HEK293 (cell line): ENCODE data around the gene LRRC49.

ENCODE experiments used
- CTCF ChIA-PET: fragments of 350-600 bp; formaldehyde crosslinking; extraction: SDS; loops from one replicate; lab custom pipeline; 2021; ENCODE audit warnings: antibody characterized with exemption; lab: Yijun Ruan, JAX
- POLR2A ChIA-PET: fragments of 300-600 bp; formaldehyde crosslinking; extraction: SDS; loops from one replicate; lab custom pipeline; 2020; ENCODE audit warnings: antibody characterized with exemption, inconsistent platforms; lab: Yijun Ruan, JAX
- H3K27ac ChIP-seq: fragments of 200-500 bp; sonication (Bioruptor generic); 2 replicates; pipeline ENCODE4 v1.5.1; 2014; ENCODE audit warnings: low read depth, low read length, control low read depth, inconsistent platforms; ENCODE audit errors: extremely low read depth
- H3K36me3 ChIP-seq, 2 experiments: fragments of 200-500 bp in 1 of 2; sonication (Bioruptor generic) in 1 of 2; 1 replicate in 1 of 2; 2 replicates in 1 of 2; pipeline ENCODE4 v1.5.1; 2014 to 2017; ENCODE audit warnings: inconsistent platforms in 2 of 2, low read length in 2 of 2; ENCODE audit not compliant: control insufficient read depth in 2 of 2, insufficient read depth in 1 of 2
- H3K4me1 ChIP-seq: fragments of 200-500 bp; sonication (Bioruptor generic); 2 replicates; pipeline ENCODE4 v1.5.1; 2014; ENCODE audit warnings: mild to moderate bottlenecking, low read length, inconsistent platforms; ENCODE audit not compliant: control insufficient read depth, insufficient read depth
- H3K4me3 ChIP-seq: 2 replicates; pipeline ENCODE4 v1.5.1; 2011; ENCODE audit warnings: low read depth, mild to moderate bottlenecking, control low read depth, low read length, moderate library complexity
- H3K9me3 ChIP-seq: fragments of 200-500 bp; sonication (Bioruptor generic); 2 replicates; pipeline ENCODE4 v1.5.1; 2014; ENCODE audit warnings: low read depth, low read length, inconsistent platforms; ENCODE audit not compliant: control insufficient read depth, insufficient read depth
- AEBP2 ChIP-seq: fragments of 450-650 bp; formaldehyde crosslinking; IDR thresholded peaks from 2 replicates; pipeline ENCODE4 v1.5.1; 2016; ENCODE audit warnings: missing biosample characterization, missing genetic modification characterization, borderline replicate concordance
- ATF2 ChIP-seq: fragments of 450-650 bp; formaldehyde crosslinking; IDR thresholded peaks from 2 replicates; pipeline ENCODE4 v1.5.1; 2016; ENCODE audit warnings: missing biosample characterization, missing genetic modification characterization, low read depth
- EGR2 ChIP-seq: fragments of 450-650 bp; formaldehyde crosslinking; IDR thresholded peaks from 2 replicates; pipeline ENCODE4 v1.5.1; 2016; ENCODE audit warnings: low read depth, missing biosample characterization, missing genetic modification characterization
- INSM2 ChIP-seq: fragments of 450-650 bp; formaldehyde crosslinking; IDR thresholded peaks from 2 replicates; pipeline ENCODE4 v1.5.1; 2016; ENCODE audit warnings: missing biosample characterization, missing genetic modification characterization
- MEIS1 ChIP-seq: sonication (generic); formaldehyde crosslinking; IDR thresholded peaks from 2 replicates; pipeline ENCODE4 v1.8.1; 2022; ENCODE audit warnings: missing genetic modification reagents, mild to moderate bottlenecking, borderline replicate concordance
- SCRT2 ChIP-seq: fragments of 450-650 bp; formaldehyde crosslinking; IDR thresholded peaks from 2 replicates; pipeline ENCODE4 v1.5.1; 2016; ENCODE audit warnings: missing biosample characterization, missing genetic modification characterization
- ZFHX2 ChIP-seq: fragments of 450-650 bp; formaldehyde crosslinking; conservative IDR thresholded peaks from 2 replicates; pipeline ENCODE4 v1.5.1; 2016; ENCODE audit warnings: missing biosample characterization, missing genetic modification characterization
- ZNF140 ChIP-seq: fragments of 450-650 bp; formaldehyde crosslinking; IDR thresholded peaks from 2 replicates; pipeline ENCODE4 v1.5.1; 2016; ENCODE audit warnings: missing biosample characterization, missing genetic modification characterization
- ZNF600 ChIP-seq: fragments of 450-650 bp; formaldehyde crosslinking; IDR thresholded peaks from 2 replicates; pipeline ENCODE4 v1.5.1; 2016; ENCODE audit warnings: missing biosample characterization, missing genetic modification characterization
- ZNF610 ChIP-seq: fragments of 450-650 bp; formaldehyde crosslinking; IDR thresholded peaks from 2 replicates; pipeline ENCODE4 v1.5.1; 2016; ENCODE audit warnings: missing biosample characterization, missing genetic modification characterization, borderline replicate concordance
- ZNF704 ChIP-seq: fragments of 450-650 bp; formaldehyde crosslinking; IDR thresholded peaks from 2 replicates; pipeline ENCODE4 v1.5.1; 2016; ENCODE audit warnings: missing biosample characterization, missing genetic modification characterization
- ZSCAN30 ChIP-seq: fragments of 450-650 bp; IDR thresholded peaks from 2 replicates; pipeline ENCODE4 v1.5.1; 2018; ENCODE audit warnings: missing biosample characterization, mild to moderate bottlenecking, missing genetic modification characterization, moderate library complexity
- ZSCAN4 ChIP-seq: fragments of 450-650 bp; formaldehyde crosslinking; IDR thresholded peaks from 2 replicates; pipeline ENCODE4 v1.5.1; 2017; ENCODE audit warnings: missing biosample characterization, missing genetic modification characterization

The LRRC49 gene

GRCh38 chr15:70954171-70954570 lies 61.5 kb downstream of the LRRC49 start:
- Histone ChIP-seq H3K27ac (no peak overlapping the region), H3K4me3 (no peak overlapping the region), H3K9me3 (no peaks in the 10 kb centered on the region), H3K4me1 (peaks cover 3% of the 10 kb centered on the region), H3K36me3 (no peaks in the 10 kb centered on the region)
- CTCF ChIA-PET, result interaction anchor here (0.7 to 1.0 kb wide), 2 partner anchors 51 to 273 kb away, joined by 3 read pairs; no protein-coding TSS in a partner anchor
- no peak for TF ChIP-seq ZNF600 (tag by site-specific recombination)
- TF ChIP-seq ATF2 (tag by site-specific recombination), result peak; percentile 23; the same call in 1 of the 2 replicates
- no peak for TF ChIP-seq INSM2
- no peak for TF ChIP-seq ZSCAN30 (tag by site-specific recombination)
- TF ChIP-seq ZNF704, result no peak
- POLR2A ChIA-PET, result no interaction called here

- H3K4me1 ChIP-seq, result peaks cover 3% of the 10 kb centered on the region
- no peak overlapping the region for H3K27ac ChIP-seq
- no peaks in the 10 kb centered on the region for H3K36me3 ChIP-seq
- H3K9me3 ChIP-seq, result no peaks in the 10 kb centered on the region
- ChIA-PET CTCF (interaction anchor here (0.7 to 0.8 kb wide), 2 partner anchors 274 to 436 kb away, joined by 3 read pairs; no protein-coding TSS in a partner anchor), POLR2A (no interaction called here)
- TF ChIP-seq ZNF610 (tag by site-specific recombination) (no peak), MEIS1 (no peak), EGR2 (tag by site-specific recombination) (peak; percentile 96), ZFHX2 (tag by site-specific recombination) (peak; percentile 97)
- H3K4me3 ChIP-seq, result no peak overlapping the region
Observed at GRCh38 chr15:70954733-70955132, 62.1 kb downstream of the LRRC49 start.

GRCh38 chr15:70955151-70955550 lies 62.5 kb downstream of the LRRC49 start:
- TF ChIP-seq SCRT2 (tag by site-specific recombination) (peak; percentile 57; the same call in 1 of the 2 replicates), ZSCAN4 (tag by site-specific recombination) (no peak), ZNF140 (no peak), AEBP2 (tag by site-specific recombination) (no peak)
- Histone ChIP-seq H3K9me3 (no peaks in the 10 kb centered on the region), H3K36me3 (no peaks in the 10 kb centered on the region), H3K27ac (no peak overlapping the region), H3K4me3 (no peak overlapping the region), H3K4me1 (peaks cover 3% of the 10 kb centered on the region)
- ChIA-PET POLR2A (no interaction called here), CTCF (interaction anchor here (0.8 kb wide), 1 partner anchor 436 kb away, joined by 3 read pairs; no protein-coding TSS in a partner anchor)
